CD4-positive, alpha-beta memory T cell (primary cell): ENCODE data around the gene PXYLP1. TPM values are rescaled to one million over a fixed set of nuclear protein-coding genes. Genes with fewer than 3 reads are reported as not detected.

ENCODE experiments used
- CTCF ChIA-PET: fragments of 350-600 bp; sonication (Branson Sonifier 250); formaldehyde crosslinking; loops from one replicate; lab custom pipeline; 2021; ENCODE audit warnings: inconsistent platforms; ENCODE audit not compliant: partially characterized antibody; lab: Charles Lee
- POLR2A ChIA-PET: fragments of 350-600 bp; sonication (Branson Sonifier 250); formaldehyde crosslinking; loops from one replicate; lab custom pipeline; 2021; ENCODE audit not compliant: partially characterized antibody; lab: Charles Lee
- DNase-seq, 5 donors: peaks; one replicate each; pipeline versions ENCODE4 v3.0.0 to v3.0.0-alpha.2; 2020 to 2022; ENCODE audit warnings: mixed read lengths in 1 of 5
- H3K27ac ChIP-seq: one replicate; pipeline ENCODE4 v1.7.0; 2013; ENCODE audit warnings: low read depth, low read length
- H3K27me3 ChIP-seq: 2 replicates; pipeline ENCODE4 v1.7.0; 2013; ENCODE audit warnings: mild to moderate bottlenecking, low read length, moderate library complexity; ENCODE audit not compliant: insufficient read depth
- H3K36me3 ChIP-seq: 2 replicates; pipeline ENCODE4 v1.7.0; 2013; ENCODE audit warnings: mild to moderate bottlenecking, low read length, moderate library complexity; ENCODE audit not compliant: insufficient read depth
- H3K4me1 ChIP-seq: 2 replicates; pipeline ENCODE4 v1.7.0; 2013; ENCODE audit warnings: mild to moderate bottlenecking, low read length, moderate library complexity; ENCODE audit not compliant: insufficient read depth
- H3K4me3 ChIP-seq, 2 donors: one replicate each; pipeline ENCODE4 v1.7.0; 2013; ENCODE audit warnings: low read length in 2 of 2, mild to moderate bottlenecking in 1 of 2
- H3K9me3 ChIP-seq, 2 donors: one replicate each; pipeline ENCODE4 v1.7.0; 2013; ENCODE audit warnings: low read length in 2 of 2, control low read depth in 1 of 2; ENCODE audit not compliant: control insufficient read depth in 1 of 2
- H3K27ac Mint-ChIP-seq, 7 donors: one replicate each; pipeline ENCODE4 v1.8.0; 2020 to 2021; ENCODE audit warnings: mixed read lengths in 7 of 7, mild to moderate bottlenecking in 6 of 7, inconsistent platforms in 3 of 7, moderate library complexity in 3 of 7
- H3K27me3 Mint-ChIP-seq, 2 donors: one replicate each; pipeline ENCODE4 v1.8.0; 2020 to 2021; ENCODE audit warnings: mixed read lengths in 2 of 2
- H3K36me3 Mint-ChIP-seq, 2 donors: one replicate each; pipeline ENCODE4 v1.8.0; 2020 to 2021; ENCODE audit warnings: mixed read lengths in 2 of 2, inconsistent platforms in 1 of 2, mild to moderate bottlenecking in 1 of 2
- H3K4me1 Mint-ChIP-seq, 4 donors: one replicate each; pipeline ENCODE4 v1.8.0; 2020 to 2021; ENCODE audit warnings: mixed read lengths in 4 of 4, mild to moderate bottlenecking in 1 of 4
- H3K4me3 Mint-ChIP-seq, 8 donors: one replicate each; pipeline ENCODE4 v1.8.0; 2020 to 2021; ENCODE audit warnings: mixed read lengths in 8 of 8, mild to moderate bottlenecking in 7 of 8, moderate library complexity in 6 of 8, inconsistent platforms in 3 of 8
- H3K9me3 Mint-ChIP-seq, 8 donors: one replicate each; pipeline ENCODE4 v1.8.0; 2020 to 2021; ENCODE audit warnings: mixed read lengths in 8 of 8, mild to moderate bottlenecking in 5 of 8, inconsistent platforms in 3 of 8, moderate library complexity in 1 of 8
- intact Hi-C: fragments of 100-400 bp; cut with micrococcal nuclease; formaldehyde crosslinking; loops from one replicate; pipeline ENCODE4 v1.15.1; 2023
- polyA plus RNA-seq, 2 donors: library from polyadenylated mRNA; unstranded; fragments of 300-500 nt; fragmentation: Illumina TruSeq; gene quantifications; one replicate each; pipeline ENCODE4 v1.2.3, GENCODE V29; 2021
- total RNA-seq, 2 experiments: library from RNA; stranded (reverse); gene quantifications; one replicate each; pipeline ENCODE4 v1.2.3, GENCODE V29; 2021

PXYLP1 gene
- total and polyA plus RNA-seq, 4 experiments from 2014 or later: 5.2 to 22.6 (median 12.0) TPM

- H3K4me3 Mint-ChIP-seq: no peak overlapping the region
- no peaks in the 10 kb centered on the region for H3K9me3 Mint-ChIP-seq
- H3K27ac Mint-ChIP-seq: peak overlapping the region in 1 of 7 donors; percentile 32
- Histone ChIP-seq H3K27ac (no peak overlapping the region), H3K36me3 (no peaks in the 10 kb centered on the region), H3K4me3 (no peak overlapping the region), H3K9me3 (no peaks in the 10 kb centered on the region), H3K4me1 (no peaks in the 10 kb centered on the region), H3K27me3 (no peaks in the 10 kb centered on the region)
- H3K36me3 Mint-ChIP-seq: peaks cover 53 to 54% of the 10 kb centered on the region in 2 donors
- no peak for DNase-seq
- H3K27me3 Mint-ChIP-seq: no peaks in the 10 kb centered on the region
- ChIA-PET POLR2A (no interaction called here), CTCF (interaction anchor here (0.9 to 1.5 kb wide), 3 partner anchors 9 to 31 kb away, joined by 3 to 4 read pairs (median 3); no protein-coding TSS in a partner anchor)
- peaks cover 0 to 3% (median 0%) of the 10 kb centered on the region in 4 donors for H3K4me1 Mint-ChIP-seq
- intact Hi-C loops: no loop called here
These were observed 55.7 kb downstream of the PXYLP1 start for GRCh38 chr3:141287326-141287725.

GRCh38 chr3:141288336-141288990, 56.8 kb downstream of the PXYLP1 start:
- H3K27ac Mint-ChIP-seq: no peak overlapping the region
- ChIA-PET CTCF (interaction anchor here (1.0 kb wide), 1 partner anchor 57 kb away, joined by 3 read pairs; the partner anchor contains the start of gene PXYLP1), POLR2A (no interaction called here)
- no peaks in the 10 kb centered on the region for H3K27me3 Mint-ChIP-seq
- H3K9me3 Mint-ChIP-seq: no peaks in the 10 kb centered on the region
- Histone ChIP-seq H3K36me3 (no peaks in the 10 kb centered on the region), H3K4me1 (peaks cover 4% of the 10 kb centered on the region), H3K9me3 (no peaks in the 10 kb centered on the region), H3K27me3 (no peaks in the 10 kb centered on the region), H3K4me3 (no peak overlapping the region), H3K27ac (no peak overlapping the region)
- peaks cover 1 to 10% (median 5%) of the 10 kb centered on the region in 4 donors for H3K4me1 Mint-ChIP-seq
- H3K36me3 Mint-ChIP-seq: peaks cover 52 to 59% of the 10 kb centered on the region in 2 donors
- H3K4me3 Mint-ChIP-seq: no peak overlapping the region
- intact Hi-C loops: no loop called here
- no peak for DNase-seq

DNA sequence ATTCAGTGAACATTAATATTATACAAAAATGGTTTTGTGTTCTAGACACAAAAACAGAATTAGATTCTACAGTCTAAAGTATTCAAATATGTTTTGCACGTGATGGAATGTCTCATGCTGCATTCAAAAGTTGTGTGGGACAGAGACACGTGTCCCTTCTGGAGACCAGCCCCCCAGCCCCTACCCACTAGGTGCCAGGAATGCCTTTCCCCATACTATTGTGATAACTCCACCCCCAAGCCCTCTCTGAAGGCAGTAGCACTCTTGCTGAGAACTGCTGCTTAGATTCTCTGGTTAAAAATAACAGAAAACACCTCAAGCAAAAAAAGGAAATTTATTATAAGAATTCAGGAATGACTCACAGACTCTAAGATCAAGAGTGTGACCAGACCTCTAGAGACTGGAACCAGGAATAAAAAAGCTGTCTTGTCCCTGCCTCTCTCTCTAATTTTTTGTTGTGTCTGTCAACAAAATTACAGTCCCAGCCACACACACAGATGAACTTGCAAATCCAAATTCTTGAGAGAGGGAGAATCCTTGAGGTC, 57.7 kb downstream of the PXYLP1 start:
- H3K36me3 ChIP-seq: no peaks in the 10 kb centered on the region
- peak overlapping the region in 4 of 7 donors; percentile 6 to 67 (median 35) for H3K27ac Mint-ChIP-seq

DNA sequence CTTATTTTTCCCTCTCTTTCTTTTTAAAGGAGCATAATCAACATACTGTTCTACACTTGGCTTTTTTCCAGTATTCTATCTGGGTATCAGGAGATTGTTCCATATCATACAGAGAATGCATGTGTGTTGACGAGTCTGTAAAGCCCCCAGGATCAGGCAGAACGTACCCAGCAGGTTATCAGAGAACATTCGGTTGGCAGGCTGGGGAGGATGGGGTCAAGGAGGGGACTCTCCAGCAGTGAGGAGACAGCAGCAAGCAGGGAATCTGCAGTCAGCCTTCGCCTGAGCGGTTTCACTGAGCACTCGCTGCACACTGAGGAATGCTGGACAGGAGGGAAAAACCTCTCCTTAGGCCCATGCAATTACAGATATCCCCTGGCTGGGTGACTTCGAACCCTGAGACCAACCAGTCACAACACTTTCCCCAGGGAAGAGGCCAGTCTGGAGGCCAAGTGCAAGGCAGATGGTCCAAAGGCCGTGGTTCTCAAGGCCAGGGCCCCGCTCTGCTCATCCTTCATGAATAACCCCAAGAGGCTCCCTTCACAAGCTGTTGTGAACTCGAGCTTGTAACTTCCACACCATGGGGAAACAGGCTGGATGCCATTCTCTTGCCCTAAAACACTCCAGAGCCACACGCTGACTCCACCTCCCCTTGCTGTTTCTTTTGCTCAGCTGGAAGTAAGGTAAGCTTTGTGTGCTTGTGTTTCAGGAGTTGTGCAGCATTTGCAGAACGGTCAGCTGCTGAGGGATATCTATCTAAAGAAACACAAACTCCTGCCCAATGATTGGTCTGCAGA, 60.1 kb downstream of the PXYLP1 start:
- intact Hi-C loops: no loop called here
- POLR2A ChIA-PET: interaction anchor here (1.2 to 1.7 kb wide), 2 partner anchors 18 to 59 kb away, joined by 3 to 4 read pairs; no protein-coding TSS in a partner anchor
- Histone ChIP-seq H3K27ac (no peak overlapping the region), H3K4me1 (peaks cover 11% of the 10 kb centered on the region), H3K9me3 (no peaks in the 10 kb centered on the region), H3K36me3 (no peaks in the 10 kb centered on the region), H3K4me3 (no peak overlapping the region), H3K27me3 (no peaks in the 10 kb centered on the region)
- Mint-ChIP-seq H3K4me1 (peaks cover 9 to 22% (median 18%) of the 10 kb centered on the region in 4 donors), H3K27me3 (no peaks in the 10 kb centered on the region), H3K27ac (peak overlapping the region in 3 of 7 donors; percentile 7 to 77 (median 20)), H3K4me3 (peak overlapping the region in 1 of 8 donors; percentile 13), H3K36me3 (peaks cover 35 to 55% of the 10 kb centered on the region in 2 donors), H3K9me3 (no peaks in the 10 kb centered on the region)
- DNase-seq: no peak
- CTCF ChIA-PET: interaction anchor here (0.5 to 1.4 kb wide), 7 partner anchors 11 to 182 kb away, joined by 3 to 4 read pairs (median 3); no protein-coding TSS in a partner anchor

More for the DNA sequence above, 57.7 kb downstream of the PXYLP1 start:
- no peaks in the 10 kb centered on the region for H3K9me3 Mint-ChIP-seq
- no peak overlapping the region for H3K4me3 Mint-ChIP-seq
- H3K4me1 ChIP-seq: peaks cover 11% of the 10 kb centered on the region
- no peaks in the 10 kb centered on the region for H3K9me3 ChIP-seq
- no peak overlapping the region for H3K27ac ChIP-seq
- no peak for DNase-seq
- POLR2A ChIA-PET: interaction anchor here (0.6 kb wide), 1 partner anchor 309 kb away, joined by 4 read pairs; no protein-coding TSS in a partner anchor
- intact Hi-C loops: no loop called here
- H3K27me3 ChIP-seq: no peaks in the 10 kb centered on the region
- H3K4me3 ChIP-seq: no peak overlapping the region
- CTCF ChIA-PET: no interaction called here
- H3K36me3 Mint-ChIP-seq: peaks cover 45 to 54% of the 10 kb centered on the region in 2 donors
- H3K27me3 Mint-ChIP-seq: no peaks in the 10 kb centered on the region
- H3K4me1 Mint-ChIP-seq: peaks cover 5 to 17% (median 12%) of the 10 kb centered on the region in 4 donors

DNA sequence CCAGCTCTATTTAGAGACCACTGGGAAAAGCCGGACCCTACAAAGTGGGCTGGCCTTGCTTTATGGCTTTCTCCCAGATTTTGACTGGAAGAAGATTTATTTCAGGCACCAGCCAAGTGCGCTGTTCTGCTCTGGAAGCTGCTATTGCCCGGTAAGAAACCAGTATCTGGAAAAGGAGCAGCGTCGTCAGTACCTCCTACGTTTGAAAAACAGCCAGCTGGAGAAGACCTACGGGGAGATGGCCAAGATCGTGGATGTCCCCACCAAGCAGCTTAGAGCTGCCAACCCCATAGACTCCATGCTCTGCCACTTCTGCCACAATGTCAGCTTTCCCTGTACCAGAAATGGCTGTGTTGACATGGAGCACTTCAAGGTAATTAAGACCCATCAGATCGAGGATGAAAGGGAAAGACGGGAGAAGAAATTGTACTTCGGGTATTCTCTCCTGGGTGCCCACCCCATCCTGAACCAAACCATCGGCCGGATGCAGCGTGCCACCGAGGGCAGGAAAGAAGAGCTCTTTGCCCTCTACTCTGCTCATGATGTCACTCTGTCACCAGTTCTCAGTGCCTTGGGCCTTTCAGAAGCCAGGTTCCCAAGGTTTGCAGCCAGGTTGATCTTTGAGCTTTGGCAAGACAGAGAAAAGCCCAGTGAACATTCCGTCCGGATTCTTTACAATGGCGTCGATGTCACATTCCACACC, 60.9 kb downstream of the PXYLP1 start:
- Histone ChIP-seq H3K27me3 (no peaks in the 10 kb centered on the region), H3K9me3 (no peaks in the 10 kb centered on the region), H3K4me1 (peaks cover 11% of the 10 kb centered on the region), H3K27ac (no peak overlapping the region), H3K36me3 (no peaks in the 10 kb centered on the region), H3K4me3 (no peak overlapping the region)
- Mint-ChIP-seq H3K27ac (peak overlapping the region in 3 of 7 donors; percentile 36 to 94 (median 90)), H3K4me1 (peaks cover 9 to 22% (median 17%) of the 10 kb centered on the region in 4 donors), H3K36me3 (peaks cover 28 to 50% of the 10 kb centered on the region in 2 donors), H3K4me3 (peak overlapping the region in 3 of 8 donors; percentile 24 to 34 (median 27)), H3K27me3 (no peaks in the 10 kb centered on the region), H3K9me3 (no peaks in the 10 kb centered on the region)
- CTCF ChIA-PET: interaction anchor here (1.1 to 3.2 kb wide), 3 partner anchors 11 to 182 kb away, joined by 3 to 26 read pairs (median 3); no protein-coding TSS in a partner anchor
- POLR2A ChIA-PET: interaction anchor here (0.9 to 1.2 kb wide), 3 partner anchors 18 to 60 kb away, joined by 3 read pairs; no protein-coding TSS in a partner anchor
- intact Hi-C loops: no loop called here
- no peak for DNase-seq

GRCh38 chr3:141294301-141294700, 62.7 kb downstream of the PXYLP1 start:
- peaks cover 17 to 35% of the 10 kb centered on the region in 2 donors for H3K36me3 Mint-ChIP-seq
- H3K4me1 ChIP-seq: peaks cover 11% of the 10 kb centered on the region
- H3K27me3 ChIP-seq: no peaks in the 10 kb centered on the region
- peak overlapping the region; percentile 38 for H3K27ac ChIP-seq
- peak overlapping the region in 1 of 2 donors; percentile 35 for H3K4me3 ChIP-seq
- peaks cover 0 to 2% (median 0%) of the 10 kb centered on the region in 8 donors for H3K9me3 Mint-ChIP-seq
- peak overlapping the region; percentile 59 to 84 (median 78) for H3K4me3 Mint-ChIP-seq
- POLR2A ChIA-PET: interaction anchor here (1.1 kb wide), 2 partner anchors 11 to 63 kb away, joined by 3 read pairs; partner anchors contain the start of gene PXYLP1
- no peaks in the 10 kb centered on the region for H3K9me3 ChIP-seq
- CTCF ChIA-PET: interaction anchor here (1.6 to 3.2 kb wide), 2 partner anchors 11 to 160 kb away, joined by 9 to 26 read pairs; no protein-coding TSS in a partner anchor
- DNase-seq: no peak
- peaks cover 9 to 22% (median 19%) of the 10 kb centered on the region in 4 donors for H3K4me1 Mint-ChIP-seq
- intact Hi-C loops: no loop called here
- no peaks in the 10 kb centered on the region for H3K36me3 ChIP-seq
- H3K27me3 Mint-ChIP-seq: no peaks in the 10 kb centered on the region
- H3K27ac Mint-ChIP-seq: peak overlapping the region; percentile 58 to 95 (median 86)
